Hypothalamus (tissue), 51 donors: ENCODE measurements around the gene VCAM1.

Experiments
- DNase-seq, 51 donors: peaks; one replicate each; lab custom pipeline; 2025; lab: John Stamatoyannopoulos, UW

The VCAM1 gene

GRCh38 chr1:100721526-100722207 is 2.1 kb downstream of the VCAM1 start:
- DNase-seq: no peak

GRCh38 chr1:100722221-100722620 is 2.7 kb downstream of the VCAM1 start:
- DNase-seq: no peak

GRCh38 chr1:100724281-100724680 is 4.7 kb downstream of the VCAM1 start:
- no peak for DNase-seq

GRCh38 chr1:100730130-100730529 is 10.6 kb downstream of the VCAM1 start:
- DNase-seq: no peak

- no peak for DNase-seq
Measured at GRCh38 chr1:100731309-100731708, 11.8 kb downstream of the VCAM1 start.

- DNase-seq: no peak
Measured at GRCh38 chr1:100731758-100732157, 12.2 kb downstream of the VCAM1 start.

GRCh38 chr1:100734676-100735075 is 15.1 kb downstream of the VCAM1 start:
- DNase-seq: no peak

- DNase-seq: peak in 6 of 51 donors; percentile 6 to 19 (median 14)
Measured at GRCh38 chr1:100735244-100735643, 15.7 kb downstream of the VCAM1 start.

- no peak for DNase-seq
Measured at GRCh38 chr1:100736324-100736723, 16.8 kb downstream of the VCAM1 start.

GRCh38 chr1:100736746-100737145 is 17.2 kb downstream of the VCAM1 start:
- no peak for DNase-seq

GRCh38 chr1:100746542-100746932 is 27.0 kb downstream of the VCAM1 start:
- no peak for DNase-seq

GRCh38 chr1:100747771-100748170 is 28.2 kb downstream of the VCAM1 start:
- peak in 1 of 51 donors; percentile 19 for DNase-seq

GRCh38 chr1:100750005-100750885 is 30.7 kb downstream of the VCAM1 start:
- no peak for DNase-seq

GRCh38 chr1:100752791-100753190 is 33.2 kb downstream of the VCAM1 start:
- no peak for DNase-seq

- DNase-seq: no peak
Measured at GRCh38 chr1:100757946-100758345, 38.4 kb downstream of the VCAM1 start.

- DNase-seq: no peak
Measured at GRCh38 chr1:100759188-100759587, 39.6 kb downstream of the VCAM1 start.

- DNase-seq: no peak
Measured at GRCh38 chr1:100760511-100760910, 41.0 kb downstream of the VCAM1 start.

GRCh38 chr1:100762461-100762860 is 42.9 kb downstream of the VCAM1 start:
- no peak for DNase-seq

- no peak for DNase-seq
Measured at GRCh38 chr1:100767176-100767890, 47.8 kb downstream of the VCAM1 start.

- no peak for DNase-seq
Measured at GRCh38 chr1:100769323-100769722, 49.8 kb downstream of the VCAM1 start.

GRCh38 chr1:100769906-100770646 is 50.5 kb downstream of the VCAM1 start:
- DNase-seq: no peak
